Measurements from ENCODE around the gene CHCHD6. TPM values are rescaled to one million over a fixed set of nuclear protein-coding genes. Genes with fewer than 3 reads are reported as not detected.

CHCHD6 gene
- polyA plus RNA-seq, 1 donor from 2014 or later = 102 TPM

- TF ChIP-seq EZH2 (IDR thresholded peaks at IDR 0.05; ENCODE audit: borderline replicate concordance, insufficient read depth, low read length, poor library complexity, severe bottlenecking) (no peak), SMC3 (conservative IDR thresholded peaks at IDR 0.05; ENCODE audit: poor library complexity) (no peak), MXI1 (conservative IDR thresholded peaks at IDR 0.05; ENCODE audit: poor library complexity, severe bottlenecking) (no peak), RAD21 (conservative IDR thresholded peaks at IDR 0.05) (no peak)
- Histone ChIP-seq H3K27me3 (ENCODE audit: insufficient read depth, low read depth, low read length) (no peaks in the 10 kb centered on the region), H3K79me2 (replicated peaks; ENCODE audit: insufficient read depth, low read length) (no peaks in the 10 kb centered on the region), H3K4me2 (ENCODE audit: low read length) (no peak overlapping the region), H3K36me3 (ENCODE audit: insufficient read depth, low read length) (no peaks in the 10 kb centered on the region), H3K4me3 (ENCODE audit: low read length) (no peak overlapping the region), H3K9me3 (ENCODE audit: low read length) (no peaks in the 10 kb centered on the region), H4K20me1 (ENCODE audit: insufficient read depth) (no peaks in the 10 kb centered on the region), H3F3A (ENCODE audit: insufficient read depth, low read length, poor library complexity, severe bottlenecking) (no peaks in the 10 kb centered on the region), H3K9me2 (ENCODE audit: insufficient read depth, low read length) (no peaks in the 10 kb centered on the region), H3K27ac (ENCODE audit: low read length) (no peak overlapping the region), H3K9ac (ENCODE audit: low read length) (no peak overlapping the region), H2AFZ (ENCODE audit: low read depth, low read length) (no peak overlapping the region)
Measured at GRCh38 chr3:126734106-126734723, 30.2 kb downstream of the CHCHD6 start.

GRCh38 chr3:126737527-126737926 lies 33.5 kb downstream of the CHCHD6 start:
- Histone ChIP-seq H3K79me2 (replicated peaks; ENCODE audit: insufficient read depth, low read length) (no peaks in the 10 kb centered on the region), H3K9me2 (ENCODE audit: insufficient read depth, low read length) (no peaks in the 10 kb centered on the region), H3K9me3 (ENCODE audit: low read length) (no peaks in the 10 kb centered on the region), H3K27me3 (ENCODE audit: insufficient read depth, low read depth, low read length) (no peaks in the 10 kb centered on the region), H3K9ac (ENCODE audit: low read length) (no peak overlapping the region), H3K36me3 (ENCODE audit: insufficient read depth, low read length) (no peaks in the 10 kb centered on the region), H4K20me1 (ENCODE audit: insufficient read depth) (no peaks in the 10 kb centered on the region), H2AFZ (ENCODE audit: low read depth, low read length) (no peak overlapping the region), H3K4me2 (ENCODE audit: low read length) (no peak overlapping the region), H3K4me3 (ENCODE audit: low read length) (no peak overlapping the region), H3F3A (ENCODE audit: insufficient read depth, low read length, poor library complexity, severe bottlenecking) (no peaks in the 10 kb centered on the region), H3K27ac (ENCODE audit: low read length) (no peak overlapping the region)
- TF ChIP-seq SMC3 (conservative IDR thresholded peaks at IDR 0.05; ENCODE audit: poor library complexity) (no peak), TAF1 (IDR thresholded peaks at IDR 0.05; ENCODE audit: low read depth) (no peak), REST (IDR thresholded peaks at IDR 0.05; ENCODE audit: borderline replicate concordance) (no peak), EZH2 (IDR thresholded peaks at IDR 0.05; ENCODE audit: borderline replicate concordance, insufficient read depth, low read length, poor library complexity, severe bottlenecking) (no peak), POLR2AphosphoS5 (IDR thresholded peaks at IDR 0.05) (no peak), EP300 (conservative IDR thresholded peaks at IDR 0.05; ENCODE audit: poor library complexity, severe bottlenecking) (no peak), RAD21 (conservative IDR thresholded peaks at IDR 0.05) (no peak), CTCF (IDR thresholded peaks at IDR 0.05; ENCODE audit: poor library complexity, severe bottlenecking) (no peak), MXI1 (conservative IDR thresholded peaks at IDR 0.05; ENCODE audit: poor library complexity, severe bottlenecking) (no peak)

Measured in neural cell (in vitro differentiated cells).